ENCODE results near the gene PDE6A. TPM values are rescaled to one million over a fixed set of nuclear protein-coding genes. Genes with fewer than 3 reads are reported as not detected.

PDE6A gene
- total RNA-seq, 1 donor from 2014 or later, result 0.14 TPM

DNA sequence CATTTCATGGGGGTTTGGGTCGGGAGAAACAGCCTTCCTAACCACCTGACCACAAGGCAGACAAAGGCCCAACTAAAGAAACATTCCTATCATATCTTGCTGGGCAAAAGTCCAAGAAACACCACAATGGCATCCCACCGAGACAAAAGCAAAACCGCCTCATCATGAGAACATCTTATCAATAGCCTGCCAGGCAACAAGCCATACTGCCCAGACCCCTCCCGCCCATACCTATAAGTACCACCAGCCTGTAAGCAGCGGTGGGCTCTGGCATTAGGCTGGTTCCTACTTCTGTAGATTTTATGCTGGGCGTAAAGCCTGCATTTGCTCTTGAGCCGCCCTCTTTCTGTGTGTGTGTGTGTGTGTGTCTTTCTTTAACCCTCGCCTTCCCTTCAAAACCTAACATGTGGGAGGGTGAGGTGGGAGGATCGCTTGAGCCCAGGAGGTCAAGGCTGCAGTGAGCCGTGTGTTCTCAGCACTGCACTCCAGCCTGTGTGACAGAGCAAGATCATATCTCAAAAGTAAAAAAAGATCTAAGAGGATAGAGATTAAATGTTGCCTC, 56.9 kb downstream of the PDE6A start:
- TF ChIP-seq, protein P1, sequence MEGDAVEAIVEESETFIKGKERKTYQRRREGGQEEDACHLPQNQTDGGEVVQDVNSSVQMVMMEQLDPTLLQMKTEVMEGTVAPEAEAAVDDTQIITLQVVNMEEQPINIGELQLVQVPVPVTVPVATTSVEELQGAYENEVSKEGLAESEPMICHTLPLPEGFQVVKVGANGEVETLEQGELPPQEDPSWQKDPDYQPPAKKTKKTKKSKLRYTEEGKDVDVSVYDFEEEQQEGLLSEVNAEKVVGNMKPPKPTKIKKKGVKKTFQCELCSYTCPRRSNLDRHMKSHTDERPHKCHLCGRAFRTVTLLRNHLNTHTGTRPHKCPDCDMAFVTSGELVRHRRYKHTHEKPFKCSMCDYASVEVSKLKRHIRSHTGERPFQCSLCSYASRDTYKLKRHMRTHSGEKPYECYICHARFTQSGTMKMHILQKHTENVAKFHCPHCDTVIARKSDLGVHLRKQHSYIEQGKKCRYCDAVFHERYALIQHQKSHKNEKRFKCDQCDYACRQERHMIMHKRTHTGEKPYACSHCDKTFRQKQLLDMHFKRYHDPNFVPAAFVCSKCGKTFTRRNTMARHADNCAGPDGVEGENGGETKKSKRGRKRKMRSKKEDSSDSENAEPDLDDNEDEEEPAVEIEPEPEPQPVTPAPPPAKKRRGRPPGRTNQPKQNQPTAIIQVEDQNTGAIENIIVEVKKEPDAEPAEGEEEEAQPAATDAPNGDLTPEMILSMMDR (IDR thresholded peaks at IDR 0.05; ENCODE audit: insufficient read depth, low read depth, low read length), result no peak
- no peak for TF ChIP-seq EZH2 (IDR thresholded peaks at IDR 0.05; ENCODE audit: insufficient read depth, low read length)
- H3K4me3 Mint-ChIP-seq (ENCODE audit: unreplicated experiment), result no peak overlapping the region
- Histone ChIP-seq H3K4me1 (ENCODE audit: insufficient read depth, low read length) (peaks cover 26% of the 10 kb centered on the region), H4K20me1 (ENCODE audit: insufficient read depth, low read length) (no peaks in the 10 kb centered on the region), H3K4me2 (ENCODE audit: low read length) (peak overlapping the region; percentile 74), H3K9ac (ENCODE audit: low read length) (no peak overlapping the region), H3K36me3 (ENCODE audit: insufficient read depth, low read length) (no peaks in the 10 kb centered on the region), H2AFZ (ENCODE audit: low read depth, low read length) (peak overlapping the region; percentile 13), H3K9me3 (ENCODE audit: insufficient read depth, low read depth, low read length) (no peaks in the 10 kb centered on the region), H3K4me3 (ENCODE audit: insufficient read depth, low read depth, low read length) (peak overlapping the region; percentile 14), H3K27ac (ENCODE audit: low read depth, low read length) (peak overlapping the region; percentile 54), H3K27me3 (ENCODE audit: insufficient read depth, low read length) (no peaks in the 10 kb centered on the region), H3K79me2 (ENCODE audit: insufficient read depth, low read length) (no peaks in the 10 kb centered on the region)
- H3K9me3 Mint-ChIP-seq (ENCODE audit: unreplicated experiment), result no peaks in the 10 kb centered on the region
- H3K4me1 Mint-ChIP-seq (ENCODE audit: low read depth, unreplicated experiment), result peaks cover 17% of the 10 kb centered on the region
- H3K27me3 Mint-ChIP-seq (ENCODE audit: low read depth, unreplicated experiment), result no peaks in the 10 kb centered on the region
- DNase-seq (ENCODE audit: low read depth) (peak; percentile 96), FAIRE-seq (no peak)
- no peaks in the 10 kb centered on the region for H3K36me3 Mint-ChIP-seq (ENCODE audit: low read depth, unreplicated experiment)
- H3K27ac Mint-ChIP-seq (ENCODE audit: unreplicated experiment), result peak overlapping the region; percentile 98

GRCh38 chr5:149886692-149887470, 57.7 kb downstream of the PDE6A start:
- H3K4me2 ChIP-seq (ENCODE audit: low read length), result peak overlapping the region; percentile 74
- H3K4me1 ChIP-seq (ENCODE audit: insufficient read depth, low read length), result peaks cover 26% of the 10 kb centered on the region
- Mint-ChIP-seq H3K27ac (ENCODE audit: unreplicated experiment) (peak overlapping the region; percentile 85), H3K4me3 (ENCODE audit: unreplicated experiment) (peak overlapping the region; percentile 25), H3K36me3 (ENCODE audit: low read depth, unreplicated experiment) (no peaks in the 10 kb centered on the region), H3K4me1 (ENCODE audit: low read depth, unreplicated experiment) (peaks cover 17% of the 10 kb centered on the region), H3K27me3 (ENCODE audit: low read depth, unreplicated experiment) (no peaks in the 10 kb centered on the region), H3K9me3 (ENCODE audit: unreplicated experiment) (no peaks in the 10 kb centered on the region)
- H3K36me3 ChIP-seq (ENCODE audit: insufficient read depth, low read length), result no peaks in the 10 kb centered on the region
- no peaks in the 10 kb centered on the region for H4K20me1 ChIP-seq (ENCODE audit: insufficient read depth, low read length)
- H3K9ac ChIP-seq (ENCODE audit: low read length), result no peak overlapping the region
- no peaks in the 10 kb centered on the region for H3K27me3 ChIP-seq (ENCODE audit: insufficient read depth, low read length)
- FAIRE-seq, result peak; percentile 13
- no peaks in the 10 kb centered on the region for H3K9me3 ChIP-seq (ENCODE audit: insufficient read depth, low read depth, low read length)
- no peak for TF ChIP-seq EZH2 (IDR thresholded peaks at IDR 0.05; ENCODE audit: insufficient read depth, low read length)
- TF ChIP-seq, protein P1 (IDR thresholded peaks at IDR 0.05; ENCODE audit: insufficient read depth, low read depth, low read length), result no peak
- H3K79me2 ChIP-seq (ENCODE audit: insufficient read depth, low read length), result no peaks in the 10 kb centered on the region
- H2AFZ ChIP-seq (ENCODE audit: low read depth, low read length), result no peak overlapping the region
- DNase-seq (ENCODE audit: low read depth), result peak; percentile 84
- peak overlapping the region; percentile 14 for H3K4me3 ChIP-seq (ENCODE audit: insufficient read depth, low read depth, low read length)
- peak overlapping the region; percentile 54 for H3K27ac ChIP-seq (ENCODE audit: low read depth, low read length)

GRCh38 chr5:149886060-149886459, 58.5 kb downstream of the PDE6A start:
- H3K36me3 ChIP-seq (ENCODE audit: insufficient read depth, low read length), result no peaks in the 10 kb centered on the region
- H3K4me3 ChIP-seq (ENCODE audit: insufficient read depth, low read depth, low read length), result no peak overlapping the region
- no peak overlapping the region for H3K9ac ChIP-seq (ENCODE audit: low read length)
- H3K9me3 Mint-ChIP-seq (ENCODE audit: unreplicated experiment), result no peaks in the 10 kb centered on the region
- FAIRE-seq (no peak), DNase-seq (ENCODE audit: low read depth) (peak; percentile 85)
- peak overlapping the region; percentile 30 for H2AFZ ChIP-seq (ENCODE audit: low read depth, low read length)
- H3K27ac ChIP-seq (ENCODE audit: low read depth, low read length), result no peak overlapping the region
- TF ChIP-seq, protein P1 (IDR thresholded peaks at IDR 0.05; ENCODE audit: insufficient read depth, low read depth, low read length), result no peak
- H3K4me1 ChIP-seq (ENCODE audit: insufficient read depth, low read length), result peaks cover 26% of the 10 kb centered on the region
- peak overlapping the region; percentile 85 for H3K27ac Mint-ChIP-seq (ENCODE audit: unreplicated experiment)
- H3K4me2 ChIP-seq (ENCODE audit: low read length), result peak overlapping the region; percentile 74
- H3K9me3 ChIP-seq (ENCODE audit: insufficient read depth, low read depth, low read length), result no peaks in the 10 kb centered on the region
- H3K4me1 Mint-ChIP-seq (ENCODE audit: low read depth, unreplicated experiment), result peaks cover 17% of the 10 kb centered on the region
- no peaks in the 10 kb centered on the region for H3K79me2 ChIP-seq (ENCODE audit: insufficient read depth, low read length)
- H3K27me3 Mint-ChIP-seq (ENCODE audit: low read depth, unreplicated experiment), result no peaks in the 10 kb centered on the region
- no peaks in the 10 kb centered on the region for H3K27me3 ChIP-seq (ENCODE audit: insufficient read depth, low read length)
- no peaks in the 10 kb centered on the region for H4K20me1 ChIP-seq (ENCODE audit: insufficient read depth, low read length)
- H3K36me3 Mint-ChIP-seq (ENCODE audit: low read depth, unreplicated experiment), result no peaks in the 10 kb centered on the region
- no peak overlapping the region for H3K4me3 Mint-ChIP-seq (ENCODE audit: unreplicated experiment)
